ENCODE measurements around the gene RYR2. TPM values are rescaled to one million over a fixed set of nuclear protein-coding genes. Genes with fewer than 3 reads are reported as not detected.

RYR2 gene
- total RNA-seq, 2 donors from 2014 or later = 392 to 756 TPM

DNA sequence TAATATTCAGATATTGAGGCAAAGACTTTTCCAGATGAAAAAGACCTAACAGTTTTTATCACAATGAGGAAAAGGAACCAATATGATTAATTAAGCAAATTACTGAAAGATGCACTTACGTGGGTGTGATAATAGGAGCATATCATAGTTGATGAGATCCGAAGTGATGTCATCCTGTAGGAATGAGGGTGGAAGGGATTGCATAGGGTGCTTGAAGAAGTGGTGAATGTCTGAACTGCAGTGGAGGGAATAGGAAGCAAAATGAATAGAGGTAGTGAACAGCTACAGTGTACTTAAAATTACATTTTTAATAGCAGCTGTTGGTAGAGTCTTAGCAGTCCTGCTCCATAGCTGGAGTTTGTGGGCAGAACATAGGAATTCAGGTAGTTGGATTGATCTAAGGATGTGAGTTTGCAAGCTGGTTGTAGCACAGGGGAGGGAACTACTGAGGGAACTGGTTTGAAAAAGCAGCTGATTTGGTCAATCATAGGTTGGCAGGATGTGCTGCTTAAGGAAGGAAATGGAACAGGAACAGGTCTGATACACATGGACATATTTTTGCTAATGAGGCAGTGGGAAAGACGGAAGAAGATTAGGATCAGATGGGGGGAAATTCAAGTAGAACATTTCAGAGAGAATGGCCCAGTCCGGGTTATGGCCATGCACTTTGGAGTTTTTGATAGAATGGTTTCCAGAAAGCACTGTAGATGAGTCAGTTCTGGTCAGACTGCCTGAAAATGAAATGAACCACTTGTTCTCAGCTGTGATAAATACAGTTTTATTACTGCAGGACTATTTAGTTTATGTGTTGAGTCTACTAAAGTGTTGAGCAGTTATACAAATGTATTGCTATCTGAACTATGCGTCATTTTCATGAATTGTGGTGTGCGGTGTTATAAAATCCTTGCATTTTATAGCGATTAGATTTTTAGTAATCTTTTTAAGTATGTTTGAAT is 155.8 kb downstream of the RYR2 start:
- Histone ChIP-seq H3K27me3 (no peaks in the 10 kb centered on the region), H3K27ac (peak overlapping the region in 1 of 2 donors; percentile 5), H3K4me1 (peaks cover 0 to 39% of the 10 kb centered on the region in 2 donors), H3K36me3 (no peaks in the 10 kb centered on the region), H3K9me3 (no peaks in the 10 kb centered on the region), H3K4me3 (no peak overlapping the region)
- no peak for DNase-seq (ENCODE audit: low spot score)
- TF ChIP-seq, protein P1, sequence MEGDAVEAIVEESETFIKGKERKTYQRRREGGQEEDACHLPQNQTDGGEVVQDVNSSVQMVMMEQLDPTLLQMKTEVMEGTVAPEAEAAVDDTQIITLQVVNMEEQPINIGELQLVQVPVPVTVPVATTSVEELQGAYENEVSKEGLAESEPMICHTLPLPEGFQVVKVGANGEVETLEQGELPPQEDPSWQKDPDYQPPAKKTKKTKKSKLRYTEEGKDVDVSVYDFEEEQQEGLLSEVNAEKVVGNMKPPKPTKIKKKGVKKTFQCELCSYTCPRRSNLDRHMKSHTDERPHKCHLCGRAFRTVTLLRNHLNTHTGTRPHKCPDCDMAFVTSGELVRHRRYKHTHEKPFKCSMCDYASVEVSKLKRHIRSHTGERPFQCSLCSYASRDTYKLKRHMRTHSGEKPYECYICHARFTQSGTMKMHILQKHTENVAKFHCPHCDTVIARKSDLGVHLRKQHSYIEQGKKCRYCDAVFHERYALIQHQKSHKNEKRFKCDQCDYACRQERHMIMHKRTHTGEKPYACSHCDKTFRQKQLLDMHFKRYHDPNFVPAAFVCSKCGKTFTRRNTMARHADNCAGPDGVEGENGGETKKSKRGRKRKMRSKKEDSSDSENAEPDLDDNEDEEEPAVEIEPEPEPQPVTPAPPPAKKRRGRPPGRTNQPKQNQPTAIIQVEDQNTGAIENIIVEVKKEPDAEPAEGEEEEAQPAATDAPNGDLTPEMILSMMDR (IDR thresholded peaks at IDR 0.05) = no peak

DNA sequence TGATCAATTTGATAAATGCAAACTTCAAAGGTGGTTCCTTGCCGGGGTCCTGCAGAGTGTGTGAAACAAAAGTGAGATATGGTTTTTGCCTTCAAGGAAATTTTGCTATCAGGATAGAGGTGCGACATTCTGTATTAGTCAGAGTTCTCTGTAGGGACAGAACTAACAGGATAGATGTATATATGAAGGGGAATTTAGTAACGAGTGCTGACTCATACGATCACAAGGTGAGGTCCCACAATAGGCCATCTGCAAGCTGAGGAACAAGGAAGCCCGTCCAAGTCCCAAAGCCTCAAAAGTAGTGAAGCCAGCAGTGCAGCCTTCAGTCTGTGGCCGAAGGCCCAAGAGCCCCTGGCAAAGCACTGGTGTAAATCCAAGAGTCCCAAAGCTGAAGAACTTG is 157.0 kb downstream of the RYR2 start:
- TF ChIP-seq, protein P1 (IDR thresholded peaks at IDR 0.05) = no peak
- H3K4me1 ChIP-seq = peaks cover 0 to 40% of the 10 kb centered on the region in 2 donors

DNA sequence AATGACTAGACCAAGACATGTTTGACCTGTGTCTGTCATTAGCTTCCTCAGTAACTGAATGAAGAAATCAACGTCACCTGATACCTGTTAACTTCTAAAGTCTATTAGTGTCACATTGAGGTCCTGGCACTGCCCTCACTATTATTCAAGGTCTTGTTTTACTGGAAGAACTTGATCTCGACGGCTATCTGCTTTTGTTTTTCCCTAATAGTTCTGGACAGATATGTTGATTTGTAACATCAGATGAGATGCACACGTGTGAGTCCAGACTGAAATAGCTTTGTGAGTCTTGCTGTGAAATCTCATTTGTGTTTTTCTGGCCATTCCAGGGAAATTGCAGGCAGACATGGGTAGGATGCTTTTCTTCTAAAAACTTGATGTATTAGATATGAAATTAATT is 159.2 kb downstream of the RYR2 start:
- Histone ChIP-seq H3K9me3 (no peaks in the 10 kb centered on the region), H3K4me3 (no peak overlapping the region), H3K4me1 (peaks cover 0 to 55% of the 10 kb centered on the region in 2 donors), H3K27ac (no peak overlapping the region), H3K27me3 (no peaks in the 10 kb centered on the region), H3K36me3 (no peaks in the 10 kb centered on the region)
- no peak for DNase-seq (ENCODE audit: low spot score)
- TF ChIP-seq, protein P1 (IDR thresholded peaks at IDR 0.05) = no peak

More for the DNA sequence above, 157.0 kb downstream of the RYR2 start:
- Histone ChIP-seq H3K4me3 (no peak overlapping the region), H3K9me3 (no peaks in the 10 kb centered on the region), H3K27me3 (no peaks in the 10 kb centered on the region), H3K27ac (peak overlapping the region in 1 of 2 donors; percentile 33), H3K36me3 (no peaks in the 10 kb centered on the region)
- no peak for DNase-seq (ENCODE audit: low spot score)

DNA sequence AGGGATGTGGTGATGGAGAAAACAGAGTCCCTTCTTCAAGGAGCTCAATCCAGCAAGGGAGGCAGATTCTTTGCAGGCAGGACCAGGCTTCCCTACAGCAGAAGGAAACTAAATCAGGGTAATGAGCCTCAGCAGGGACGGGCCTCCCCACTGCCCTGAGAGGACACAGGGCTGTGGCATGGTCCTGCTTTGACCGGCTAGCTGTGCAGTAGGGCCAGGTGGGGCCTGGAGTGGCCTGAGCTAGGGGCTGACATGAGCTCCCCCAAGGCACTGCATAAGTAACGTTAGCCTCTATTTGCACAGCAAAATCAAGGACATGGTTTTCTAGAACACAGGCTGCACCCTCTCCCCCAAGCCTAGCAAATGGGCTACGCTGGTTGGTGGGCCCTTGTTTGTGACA is 162.9 kb downstream of the RYR2 start:
- H3K27me3 ChIP-seq = no peaks in the 10 kb centered on the region
- H3K4me3 ChIP-seq = no peak overlapping the region
- H3K9me3 ChIP-seq = no peaks in the 10 kb centered on the region
- TF ChIP-seq, protein P1 (IDR thresholded peaks at IDR 0.05) = no peak
- H3K36me3 ChIP-seq = no peaks in the 10 kb centered on the region
- peaks cover 0 to 42% of the 10 kb centered on the region in 2 donors for H3K4me1 ChIP-seq
- DNase-seq (ENCODE audit: low spot score) = no peak
- H3K27ac ChIP-seq = no peak overlapping the region

DNA sequence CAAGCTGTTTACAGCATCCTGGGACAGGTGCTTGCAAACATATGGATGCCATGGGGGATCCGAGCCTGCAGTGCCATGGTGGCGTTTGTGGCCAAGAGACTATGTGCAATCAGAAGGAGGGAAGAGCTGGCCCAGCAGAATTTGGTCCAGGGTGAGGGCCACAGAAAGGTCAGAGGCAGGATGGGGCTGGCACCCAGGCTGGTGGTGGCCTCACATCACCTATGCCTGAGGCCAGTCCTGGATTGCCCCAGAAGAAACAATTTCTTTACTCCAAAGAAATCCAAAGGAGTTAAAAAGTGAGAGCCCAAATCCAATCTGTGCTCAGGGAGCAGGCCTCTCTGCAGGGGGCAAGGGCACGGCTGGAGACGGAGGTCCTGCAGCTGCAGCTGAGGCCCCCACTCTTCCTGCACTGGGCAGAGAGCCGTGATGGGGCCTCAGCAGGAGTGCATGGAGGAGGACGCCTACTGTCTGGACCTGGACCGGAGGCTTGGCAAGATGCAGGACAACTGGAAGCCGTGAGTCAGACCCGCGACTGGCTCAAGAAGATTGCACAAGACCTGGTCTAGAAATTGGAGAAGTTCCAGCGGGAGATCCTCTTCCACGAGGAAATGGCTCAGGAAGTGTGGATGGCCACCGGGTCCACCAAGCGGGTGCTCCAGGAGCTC is 163.5 kb downstream of the RYR2 start:
- Histone ChIP-seq H3K4me1 (peaks cover 0 to 47% of the 10 kb centered on the region in 2 donors), H3K4me3 (no peak overlapping the region), H3K27me3 (no peaks in the 10 kb centered on the region), H3K27ac (peak overlapping the region; percentile 6 to 20), H3K36me3 (no peaks in the 10 kb centered on the region), H3K9me3 (no peaks in the 10 kb centered on the region)
- DNase-seq (ENCODE audit: low spot score) = peak; percentile 84
- TF ChIP-seq, protein P1 (IDR thresholded peaks at IDR 0.05) = no peak
